HG02885 (cell line): ENCODE data around the gene RBM19.
"Not testable (repeated sequence)": the region's sequence is repeated elsewhere in the genome, so short reads cannot be mapped to it uniquely, and the experiment has no call there.

Source experiments
- ATAC-seq: cut with Tn5 transposase; IDR thresholded peaks from one replicate; pipeline ENCODE4 v1.9.1; 2021; ENCODE audit warnings: mild to moderate bottlenecking; ENCODE audit not compliant: unreplicated experiment, poor library complexity

The RBM19 gene

GRCh38 chr12:113819495-113819894 lies 146.6 kb downstream of the RBM19 start:
- no peak for ATAC-seq

- no peak for ATAC-seq
These were observed 147.3 kb downstream of the RBM19 start for GRCh38 chr12:113818833-113819232.

- no peak for ATAC-seq
These were observed 147.8 kb downstream of the RBM19 start for GRCh38 chr12:113818283-113818682.

GRCh38 chr12:113816866-113817265 lies 149.3 kb downstream of the RBM19 start:
- ATAC-seq, result no peak

- ATAC-seq, result no peak
These were observed 151.1 kb downstream of the RBM19 start for GRCh38 chr12:113815031-113815430.

GRCh38 chr12:113813229-113813541 lies 152.9 kb downstream of the RBM19 start:
- no peak for ATAC-seq

GRCh38 chr12:113812411-113813228 lies 153.5 kb downstream of the RBM19 start:
- no peak for ATAC-seq

- ATAC-seq, result not testable (repeated sequence)
These were observed 156.5 kb downstream of the RBM19 start for GRCh38 chr12:113809462-113810220.

- ATAC-seq, result no peak
These were observed 157.8 kb downstream of the RBM19 start for GRCh38 chr12:113808095-113808951.

- no peak for ATAC-seq
These were observed 160.5 kb downstream of the RBM19 start for GRCh38 chr12:113805673-113806072.

- ATAC-seq, result no peak
These were observed 161.0 kb downstream of the RBM19 start for GRCh38 chr12:113804961-113805600.

- ATAC-seq, result no peak
These were observed 162.4 kb downstream of the RBM19 start for GRCh38 chr12:113803759-113804140.

- ATAC-seq, result no peak
These were observed 163.0 kb downstream of the RBM19 start for GRCh38 chr12:113802966-113803758.

- no peak for ATAC-seq
These were observed 163.9 kb downstream of the RBM19 start for GRCh38 chr12:113802000-113802749.

- no peak for ATAC-seq
These were observed 165.9 kb downstream of the RBM19 start for GRCh38 chr12:113800201-113800600.

- ATAC-seq, result no peak
These were observed 167.6 kb downstream of the RBM19 start for GRCh38 chr12:113798552-113798951.

- ATAC-seq, result no peak
These were observed 168.6 kb downstream of the RBM19 start for GRCh38 chr12:113797535-113797868.

GRCh38 chr12:113796852-113797534 lies 169.1 kb downstream of the RBM19 start:
- no peak for ATAC-seq
